ENCODE results near the gene NKX6-2. TPM values are rescaled to one million over a fixed set of nuclear protein-coding genes. Genes with fewer than 3 reads are reported as not detected.

NKX6-2 gene
- polyA plus RNA-seq, 1 donor from 2014 or later: not detected

GRCh38 chr10:132777441-132777840 is 8.5 kb downstream of the NKX6-2 start:
- no peaks in the 10 kb centered on the region for H4K20me1 ChIP-seq (ENCODE audit: insufficient read depth)
- H3K36me3 ChIP-seq (ENCODE audit: insufficient read depth, low read length): no peaks in the 10 kb centered on the region
- no peak overlapping the region for H3K9ac ChIP-seq (ENCODE audit: low read length)
- H3K4me3 ChIP-seq (ENCODE audit: low read length): no peak overlapping the region
- no peak overlapping the region for H3K27ac ChIP-seq (ENCODE audit: low read length)
- no peak overlapping the region for H3K4me2 ChIP-seq (ENCODE audit: low read length)
- H3K27me3 ChIP-seq (ENCODE audit: insufficient read depth, low read depth, low read length): peaks cover 14% of the 10 kb centered on the region
- H3K9me2 ChIP-seq (ENCODE audit: insufficient read depth, low read length): no peaks in the 10 kb centered on the region
- no peak overlapping the region for H2AFZ ChIP-seq (ENCODE audit: low read depth, low read length)
- TF ChIP-seq TAF1 (IDR thresholded peaks at IDR 0.05; ENCODE audit: low read depth): no peak
- TF ChIP-seq SMC3 (conservative IDR thresholded peaks at IDR 0.05; ENCODE audit: poor library complexity): no peak
- no peak for TF ChIP-seq POLR2AphosphoS5 (IDR thresholded peaks at IDR 0.05)
- H3F3A ChIP-seq (ENCODE audit: insufficient read depth, low read length, poor library complexity, severe bottlenecking): no peaks in the 10 kb centered on the region
- no peaks in the 10 kb centered on the region for H3K79me2 ChIP-seq (replicated peaks; ENCODE audit: insufficient read depth, low read length)
- H3K9me3 ChIP-seq (ENCODE audit: low read length): no peaks in the 10 kb centered on the region

- H3K79me2 ChIP-seq (replicated peaks; ENCODE audit: insufficient read depth, low read length): no peaks in the 10 kb centered on the region
- H3K4me2 ChIP-seq (ENCODE audit: low read length): no peak overlapping the region
- H3K27ac ChIP-seq (ENCODE audit: low read length): no peak overlapping the region
- H3K9me2 ChIP-seq (ENCODE audit: insufficient read depth, low read length): no peaks in the 10 kb centered on the region
- no peaks in the 10 kb centered on the region for H3K36me3 ChIP-seq (ENCODE audit: insufficient read depth, low read length)
- no peaks in the 10 kb centered on the region for H3K9me3 ChIP-seq (ENCODE audit: low read length)
- no peak overlapping the region for H3K4me3 ChIP-seq (ENCODE audit: low read length)
- no peak overlapping the region for H2AFZ ChIP-seq (ENCODE audit: low read depth, low read length)
- no peak overlapping the region for H3K9ac ChIP-seq (ENCODE audit: low read length)
- H3F3A ChIP-seq (ENCODE audit: insufficient read depth, low read length, poor library complexity, severe bottlenecking): no peaks in the 10 kb centered on the region
- no peak for TF ChIP-seq POLR2AphosphoS5 (IDR thresholded peaks at IDR 0.05)
- TF ChIP-seq REST (IDR thresholded peaks at IDR 0.05; ENCODE audit: borderline replicate concordance): no peak
- no peak for TF ChIP-seq CTCF (IDR thresholded peaks at IDR 0.05; ENCODE audit: poor library complexity, severe bottlenecking)
- no peak for TF ChIP-seq EP300 (conservative IDR thresholded peaks at IDR 0.05; ENCODE audit: poor library complexity, severe bottlenecking)
- TF ChIP-seq TAF1 (IDR thresholded peaks at IDR 0.05; ENCODE audit: low read depth): no peak
- TF ChIP-seq SMC3 (conservative IDR thresholded peaks at IDR 0.05; ENCODE audit: poor library complexity): no peak
- no peak for TF ChIP-seq EZH2 (IDR thresholded peaks at IDR 0.05; ENCODE audit: borderline replicate concordance, insufficient read depth, low read length, poor library complexity, severe bottlenecking)
- TF ChIP-seq RAD21 (conservative IDR thresholded peaks at IDR 0.05): no peak
- no peak for TF ChIP-seq MXI1 (conservative IDR thresholded peaks at IDR 0.05; ENCODE audit: poor library complexity, severe bottlenecking)
- H4K20me1 ChIP-seq (ENCODE audit: insufficient read depth): no peaks in the 10 kb centered on the region
- peaks cover 8% of the 10 kb centered on the region for H3K27me3 ChIP-seq (ENCODE audit: insufficient read depth, low read depth, low read length)
Observed at GRCh38 chr10:132776821-132777220, 9.1 kb downstream of the NKX6-2 start.

- H3K9ac ChIP-seq (ENCODE audit: low read length): no peak overlapping the region
- no peaks in the 10 kb centered on the region for H3F3A ChIP-seq (ENCODE audit: insufficient read depth, low read length, poor library complexity, severe bottlenecking)
- no peak overlapping the region for H3K27ac ChIP-seq (ENCODE audit: low read length)
- no peaks in the 10 kb centered on the region for H4K20me1 ChIP-seq (ENCODE audit: insufficient read depth)
- H3K27me3 ChIP-seq (ENCODE audit: insufficient read depth, low read depth, low read length): peaks cover 2% of the 10 kb centered on the region
- no peaks in the 10 kb centered on the region for H3K9me3 ChIP-seq (ENCODE audit: low read length)
- H3K36me3 ChIP-seq (ENCODE audit: insufficient read depth, low read length): no peaks in the 10 kb centered on the region
- no peak overlapping the region for H3K4me3 ChIP-seq (ENCODE audit: low read length)
- no peaks in the 10 kb centered on the region for H3K79me2 ChIP-seq (replicated peaks; ENCODE audit: insufficient read depth, low read length)
- H2AFZ ChIP-seq (ENCODE audit: low read depth, low read length): no peak overlapping the region
- H3K9me2 ChIP-seq (ENCODE audit: insufficient read depth, low read length): no peaks in the 10 kb centered on the region
- H3K4me2 ChIP-seq (ENCODE audit: low read length): no peak overlapping the region
- TF ChIP-seq EZH2 (IDR thresholded peaks at IDR 0.05; ENCODE audit: borderline replicate concordance, insufficient read depth, low read length, poor library complexity, severe bottlenecking) (no peak), RAD21 (conservative IDR thresholded peaks at IDR 0.05) (no peak), MXI1 (conservative IDR thresholded peaks at IDR 0.05; ENCODE audit: poor library complexity, severe bottlenecking) (no peak), POLR2AphosphoS5 (IDR thresholded peaks at IDR 0.05) (no peak), REST (IDR thresholded peaks at IDR 0.05; ENCODE audit: borderline replicate concordance) (no peak), SMC3 (conservative IDR thresholded peaks at IDR 0.05; ENCODE audit: poor library complexity) (no peak)
Observed at GRCh38 chr10:132776186-132776585, 9.8 kb downstream of the NKX6-2 start.
